GM21381 (cell line): Measurements from ENCODE around the gene COL2A1.

Experiments
- ATAC-seq: cut with Tn5 transposase; IDR thresholded peaks from one replicate; pipeline ENCODE4 v1.9.1; 2021; ENCODE audit warnings: mild to moderate bottlenecking, moderate library complexity; ENCODE audit not compliant: unreplicated experiment

COL2A1 gene

DNA sequence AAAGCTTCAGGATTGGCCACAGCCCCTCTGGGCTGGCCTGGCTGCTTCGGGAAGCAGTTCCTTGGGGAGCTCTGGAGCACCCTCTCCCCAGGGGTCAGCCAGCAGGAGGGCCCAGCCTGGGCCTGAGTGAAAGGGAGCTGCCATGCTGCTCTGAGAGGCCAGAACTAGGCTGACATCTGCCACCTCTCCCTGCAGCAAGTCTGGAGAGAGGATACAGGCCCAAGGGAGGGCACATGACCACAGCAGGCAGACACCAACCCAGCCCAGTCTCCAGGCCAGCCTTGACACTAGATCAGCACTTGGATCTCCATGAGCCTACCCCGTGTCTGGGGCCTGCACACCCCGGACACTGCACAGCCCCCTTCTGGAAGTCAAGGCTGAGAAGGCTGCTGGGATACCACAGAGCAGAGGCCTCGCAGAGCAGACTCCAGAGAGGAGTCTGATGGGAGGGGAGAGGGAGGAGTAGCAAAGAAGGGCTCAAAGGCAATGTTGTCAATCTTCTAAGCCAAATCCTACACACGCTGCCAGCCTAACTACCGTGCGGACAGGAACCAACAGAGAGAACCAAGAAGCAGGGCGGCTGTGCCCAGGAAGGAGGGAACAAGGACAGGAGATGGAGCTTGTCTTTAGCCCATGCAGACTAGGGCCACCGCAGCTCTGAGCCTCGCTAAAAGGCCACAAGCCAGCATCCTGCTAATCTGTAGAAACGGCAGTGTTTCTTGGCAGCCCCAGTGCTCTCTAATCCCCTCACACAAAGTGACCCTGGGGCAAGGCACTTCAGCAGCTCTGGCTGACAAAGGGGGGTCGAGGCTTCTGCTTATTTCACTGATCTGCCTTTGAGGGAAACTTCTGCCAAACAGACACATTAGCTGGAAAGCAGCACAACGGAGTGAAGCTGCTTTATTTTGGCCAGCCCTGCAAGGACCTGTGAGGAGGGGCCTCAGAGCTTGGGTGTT lies 12.9 kb downstream of the COL2A1 start:
- no peak for ATAC-seq

GRCh38 chr12:47990351-47991105 lies 13.7 kb downstream of the COL2A1 start:
- peak; percentile 90 for ATAC-seq

GRCh38 chr12:47989666-47990065 lies 14.6 kb downstream of the COL2A1 start:
- no peak for ATAC-seq

GRCh38 chr12:47989023-47989417 lies 15.3 kb downstream of the COL2A1 start:
- ATAC-seq: no peak

- ATAC-seq: no peak
Measured at GRCh38 chr12:47988073-47989022, 15.9 kb downstream of the COL2A1 start.

DNA sequence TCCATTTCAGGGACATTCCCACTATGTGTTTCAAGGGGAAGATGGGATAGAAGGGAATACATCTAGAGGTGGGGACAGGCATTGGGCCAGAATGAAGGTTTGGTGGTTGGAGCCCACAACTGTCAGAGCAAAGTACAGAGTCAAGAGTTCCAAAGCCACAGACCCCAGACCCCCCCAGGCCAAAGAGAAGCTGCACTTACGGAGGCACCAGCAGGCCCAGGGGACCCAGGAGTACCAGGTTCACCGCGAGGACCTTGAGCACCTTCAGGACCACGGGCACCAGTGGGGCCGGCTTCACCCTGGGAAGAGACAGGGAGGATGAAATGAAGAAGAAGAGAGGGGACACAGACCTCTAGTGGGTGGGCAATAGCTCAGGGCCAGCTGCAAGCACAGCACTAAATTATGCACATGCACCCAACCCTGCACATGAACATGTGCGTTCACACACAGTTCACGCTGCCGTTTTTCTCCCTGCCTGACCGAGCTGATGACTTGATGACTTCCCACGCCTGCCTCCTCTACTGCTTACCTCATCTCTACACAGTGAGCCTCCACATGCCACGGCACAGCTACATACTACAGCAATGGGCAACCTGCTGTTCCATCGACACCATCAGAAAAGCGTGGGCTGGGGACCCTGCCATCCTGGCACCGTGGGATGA lies 16.7 kb downstream of the COL2A1 start:
- no peak for ATAC-seq

DNA sequence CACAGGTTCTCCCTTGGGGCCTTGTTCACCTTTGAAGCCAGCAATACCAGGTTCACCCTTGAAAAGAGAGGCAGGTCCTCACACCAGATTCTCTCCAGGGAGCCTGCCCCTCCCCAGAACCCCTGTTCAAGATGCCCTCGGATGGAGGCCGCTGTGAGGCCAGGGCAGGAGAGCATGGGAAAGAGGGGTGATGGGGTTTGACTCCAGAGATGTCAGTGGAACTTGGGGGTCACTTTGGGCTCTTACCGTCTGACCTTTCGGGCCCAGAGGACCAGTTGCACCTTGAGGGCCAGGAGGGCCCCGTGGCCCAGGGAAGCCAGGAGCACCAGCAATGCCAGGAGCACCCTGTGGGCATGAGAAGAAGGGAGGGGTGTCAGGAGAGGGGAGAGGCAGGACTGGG lies 17.4 kb downstream of the COL2A1 start:
- no peak for ATAC-seq

- ATAC-seq: no peak
Measured at GRCh38 chr12:47986291-47986660, 18.0 kb downstream of the COL2A1 start.

DNA sequence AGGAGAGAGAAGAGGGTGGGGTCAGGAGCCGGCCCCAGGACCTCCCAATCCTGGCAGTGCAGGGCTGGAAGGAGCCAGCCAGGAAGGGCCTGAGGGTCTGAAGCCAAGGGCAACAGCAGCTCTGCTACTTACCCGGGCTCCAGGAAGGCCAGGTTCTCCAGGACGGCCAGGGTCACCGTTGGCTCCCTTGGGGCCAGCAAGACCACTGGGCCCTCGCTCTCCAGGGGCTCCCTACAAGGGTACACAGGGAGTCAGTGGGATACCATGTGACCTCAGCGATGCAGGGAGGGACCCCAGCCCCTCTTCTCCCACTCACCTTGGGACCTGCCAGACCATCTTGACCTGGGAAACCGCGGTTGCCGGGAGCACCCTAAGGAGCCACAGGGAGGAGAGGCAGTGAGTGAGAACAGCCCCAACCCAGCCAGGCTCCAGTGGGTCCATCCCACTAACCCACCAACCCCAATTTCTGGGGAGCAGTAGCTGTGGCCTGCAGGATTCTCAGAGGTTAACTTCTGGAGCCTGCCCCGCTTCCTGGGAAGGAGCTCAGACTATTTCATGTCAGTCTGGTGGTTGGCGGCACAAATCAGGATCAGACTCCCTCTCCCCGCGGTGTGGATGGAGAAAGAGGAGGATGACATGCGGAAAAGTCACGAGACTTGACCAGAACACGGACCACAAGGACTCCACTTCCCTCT lies 18.5 kb downstream of the COL2A1 start:
- ATAC-seq: no peak

DNA sequence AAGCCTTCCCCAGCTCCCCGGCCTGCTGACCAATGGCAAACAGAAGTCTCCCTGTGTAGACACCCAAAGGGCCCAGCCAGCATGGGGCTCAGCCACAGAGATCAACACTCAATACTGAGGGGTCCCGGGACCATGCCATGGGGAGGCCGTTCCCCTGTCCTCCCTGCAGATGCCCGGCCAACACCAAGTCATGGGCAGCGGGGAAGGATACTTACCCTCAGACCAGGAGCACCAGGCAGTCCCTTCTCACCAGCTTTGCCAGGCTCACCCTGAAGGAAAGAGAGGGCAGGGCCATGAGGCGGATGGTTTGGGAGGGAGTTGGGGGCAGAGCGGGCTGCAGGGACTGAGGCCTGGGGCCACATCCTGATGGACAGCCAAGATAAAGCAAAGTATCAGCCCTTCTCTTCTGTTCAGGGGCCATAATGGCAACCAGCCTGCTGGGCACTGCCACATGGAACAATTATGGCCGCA lies 19.9 kb downstream of the COL2A1 start:
- ATAC-seq: no peak

DNA sequence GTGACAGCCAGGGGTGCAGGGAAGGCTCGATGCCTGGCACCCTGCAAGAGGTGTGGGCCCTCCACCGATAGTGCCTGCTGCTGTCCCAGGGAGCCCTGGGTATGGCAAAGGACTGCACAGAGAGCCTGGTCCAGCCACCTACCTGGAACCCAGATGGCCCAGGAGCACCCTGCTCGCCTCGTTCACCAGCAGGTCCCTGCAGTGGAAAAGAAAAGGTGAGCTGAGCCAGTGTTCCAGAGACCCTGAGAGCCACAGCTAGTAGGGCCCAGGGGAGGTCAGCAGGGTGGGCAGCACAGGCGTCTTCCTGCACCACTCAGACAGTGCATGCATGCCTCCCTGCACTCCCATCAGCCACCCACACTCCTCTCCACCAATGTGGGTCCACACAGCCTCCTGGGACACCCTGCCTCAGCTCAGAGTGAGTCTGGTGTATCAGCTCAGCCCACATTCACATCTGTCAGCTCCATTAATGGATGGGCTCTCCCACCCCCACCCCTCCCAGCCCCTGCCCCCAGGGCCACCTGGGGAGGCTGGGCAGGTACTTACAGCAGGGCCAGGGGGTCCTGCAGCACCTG lies 20.6 kb downstream of the COL2A1 start:
- ATAC-seq: no peak

DNA sequence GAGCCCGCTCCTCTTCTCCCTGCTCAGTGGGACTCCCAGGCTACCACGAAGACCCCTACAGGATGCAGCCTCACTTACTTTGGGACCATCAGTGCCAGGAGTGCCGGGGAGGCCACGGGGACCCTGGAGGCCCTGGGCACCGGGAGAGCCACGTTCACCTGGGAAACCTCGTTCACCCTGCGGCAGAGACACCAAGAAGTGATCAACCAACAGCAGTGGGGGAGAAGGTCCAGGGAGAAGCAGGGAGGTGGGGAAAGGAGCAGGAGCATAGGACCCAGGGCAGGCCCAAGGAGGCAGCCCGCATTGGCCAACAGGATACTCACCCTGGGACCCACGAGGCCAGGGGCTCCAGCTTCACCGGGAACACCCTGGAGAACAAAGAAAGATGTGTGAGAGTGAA lies 21.5 kb downstream of the COL2A1 start:
- no peak for ATAC-seq

- no peak for ATAC-seq
Measured at GRCh38 chr12:47982311-47982710, 22.0 kb downstream of the COL2A1 start.

DNA sequence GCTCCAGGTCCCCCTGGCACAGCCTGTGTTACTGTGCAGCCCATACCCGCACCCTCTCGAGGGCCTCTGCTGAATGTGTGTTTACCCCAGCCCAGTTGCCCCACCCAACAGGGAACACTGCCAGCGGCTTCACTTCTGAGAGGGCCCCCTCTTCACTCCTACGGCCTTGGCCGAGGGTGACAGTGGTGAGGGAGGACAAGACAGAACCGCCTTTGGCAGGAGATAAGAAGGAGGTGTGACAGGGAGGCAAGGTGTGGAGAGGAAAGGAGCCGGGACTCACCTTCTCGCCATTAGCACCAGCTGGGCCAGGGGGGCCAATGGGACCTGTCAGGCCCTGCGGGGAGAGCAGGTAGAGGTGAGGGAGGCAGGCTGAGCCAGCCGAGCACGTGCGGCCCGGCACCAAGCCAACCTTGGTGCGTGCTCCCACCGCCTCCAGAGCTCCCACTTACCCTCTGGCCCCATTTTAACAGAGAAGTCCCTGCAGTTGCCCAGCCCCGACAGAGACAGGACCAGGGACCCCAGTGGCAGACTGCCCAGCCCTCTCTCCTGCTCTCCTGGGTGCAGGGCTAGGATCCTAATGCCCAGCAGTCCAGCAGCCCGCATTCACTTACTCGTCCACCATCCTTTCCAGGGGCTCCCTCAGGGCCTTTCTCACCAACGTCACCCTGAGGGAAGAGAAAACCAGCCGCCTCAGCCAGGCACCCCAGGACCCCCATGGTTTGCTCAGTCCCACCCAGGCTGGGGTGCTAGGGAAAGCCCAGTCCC lies 22.6 kb downstream of the COL2A1 start:
- ATAC-seq: no peak

GRCh38 chr12:47980779-47981495 lies 23.3 kb downstream of the COL2A1 start:
- no peak for ATAC-seq

DNA sequence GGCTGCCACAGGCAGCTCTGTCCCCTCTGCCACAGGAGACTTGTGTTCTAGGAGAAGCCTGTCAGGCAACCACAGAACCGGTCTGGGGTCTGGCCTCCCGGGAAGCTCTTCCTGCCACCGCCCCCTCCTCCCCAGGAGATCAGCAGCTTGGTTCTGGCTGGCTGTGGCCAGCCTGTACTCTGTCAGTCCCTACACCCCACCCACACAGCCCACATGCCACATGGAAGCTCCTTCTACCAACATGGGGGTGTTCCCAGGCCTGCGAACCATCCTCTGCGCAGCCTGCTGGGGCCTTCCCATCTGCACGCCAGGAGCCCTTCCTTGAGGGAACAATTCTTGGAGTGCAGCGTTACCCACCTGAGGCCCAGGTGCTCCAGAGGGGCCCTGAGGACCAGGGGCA lies 24.1 kb downstream of the COL2A1 start:
- no peak for ATAC-seq

DNA sequence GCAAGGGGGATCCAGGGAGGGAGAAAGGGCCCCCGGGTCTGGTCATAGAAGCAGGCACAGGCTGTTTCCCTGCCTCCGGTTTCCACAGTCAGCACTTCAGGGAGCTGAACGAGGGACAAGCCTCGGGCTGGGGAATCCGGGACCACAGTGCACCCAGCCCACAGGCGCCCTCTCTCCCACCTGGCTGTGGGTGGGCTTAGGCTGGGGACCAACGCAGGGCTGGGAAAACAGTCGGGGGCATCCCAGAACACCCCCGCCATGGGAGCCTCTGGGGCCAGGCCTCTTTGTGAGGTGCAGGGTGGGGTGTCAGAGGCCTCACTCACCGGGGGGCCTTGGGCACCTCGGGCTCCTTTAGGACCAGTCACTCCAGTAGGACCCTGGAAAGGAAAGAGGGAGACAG lies 24.6 kb downstream of the COL2A1 start:
- ATAC-seq: no peak

- no peak for ATAC-seq
Measured at GRCh38 chr12:47979166-47979565, 25.1 kb downstream of the COL2A1 start.
